GM18526 (cell line): ENCODE measurements around the gene ZFR2.

ENCODE experiments used
- POLR2A ChIP-seq: IDR thresholded peaks from 3 replicates; pipeline ENCODE4 v1.6.1; 2011; ENCODE audit not compliant: insufficient read length; ENCODE audit errors: extremely low read depth

Gene ZFR2

GRCh38 chr19:3851254-3852176 lies 17.3 kb downstream of the ZFR2 start:
- TF ChIP-seq POLR2A: no peak

DNA sequence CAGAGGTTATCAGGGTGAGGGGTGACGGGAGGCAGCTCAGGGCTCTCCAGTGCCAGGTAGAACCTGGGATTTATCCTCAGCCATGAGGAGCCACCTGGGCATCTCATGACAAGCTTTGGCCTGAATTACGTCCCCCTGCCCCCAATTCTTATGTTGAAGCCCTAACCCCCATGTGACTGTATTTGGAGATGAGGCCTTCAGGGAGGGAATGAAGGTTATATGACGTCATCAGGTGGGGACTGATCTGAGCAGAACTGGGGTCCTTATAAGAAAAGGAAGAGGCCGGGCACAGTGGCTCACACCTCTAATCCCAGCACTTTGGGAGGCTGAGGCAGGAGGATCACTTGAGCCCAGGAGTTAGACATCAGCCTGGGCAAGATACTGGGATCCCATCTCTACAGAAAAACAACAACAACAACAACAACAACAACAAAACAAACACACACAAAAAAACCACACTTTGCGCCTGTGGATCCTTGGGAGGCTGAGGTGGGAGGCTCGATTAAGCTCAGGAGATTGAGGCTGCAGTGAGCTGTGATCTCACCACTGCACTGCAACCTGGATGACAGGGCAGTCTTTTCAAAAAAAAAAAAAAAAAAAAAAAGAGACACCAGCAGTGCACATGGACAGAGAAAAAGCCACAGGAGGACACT lies 18.4 kb downstream of the ZFR2 start:
- TF ChIP-seq POLR2A: no peak

GRCh38 chr19:3849787-3850186 lies 19.1 kb downstream of the ZFR2 start:
- no peak for TF ChIP-seq POLR2A

- no peak for TF ChIP-seq POLR2A
Measured at GRCh38 chr19:3849092-3849491, 19.7 kb downstream of the ZFR2 start.

- TF ChIP-seq POLR2A: no peak
Measured at GRCh38 chr19:3844596-3844995, 24.2 kb downstream of the ZFR2 start.

- TF ChIP-seq POLR2A: no peak
Measured at GRCh38 chr19:3842948-3843347, 25.9 kb downstream of the ZFR2 start.

DNA sequence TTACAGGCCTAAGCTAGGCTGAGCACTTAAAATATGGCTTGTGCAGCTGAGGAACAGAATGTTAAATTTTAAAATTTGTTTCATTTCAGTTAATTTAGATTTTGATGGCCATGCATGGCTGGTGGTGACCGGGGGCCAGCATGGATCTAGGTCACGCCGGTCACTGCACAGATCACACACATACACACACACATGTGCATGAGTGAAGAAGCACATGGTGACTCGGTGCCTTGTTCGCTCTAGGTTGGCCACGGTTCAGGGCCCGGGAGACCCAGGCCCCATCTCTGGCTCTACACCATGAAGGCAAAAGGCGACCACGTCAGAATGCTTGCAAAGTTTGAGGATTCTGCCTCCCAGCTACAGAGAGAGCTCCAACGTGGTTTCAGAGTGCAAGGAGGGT lies 28.0 kb downstream of the ZFR2 start:
- TF ChIP-seq POLR2A: no peak

DNA sequence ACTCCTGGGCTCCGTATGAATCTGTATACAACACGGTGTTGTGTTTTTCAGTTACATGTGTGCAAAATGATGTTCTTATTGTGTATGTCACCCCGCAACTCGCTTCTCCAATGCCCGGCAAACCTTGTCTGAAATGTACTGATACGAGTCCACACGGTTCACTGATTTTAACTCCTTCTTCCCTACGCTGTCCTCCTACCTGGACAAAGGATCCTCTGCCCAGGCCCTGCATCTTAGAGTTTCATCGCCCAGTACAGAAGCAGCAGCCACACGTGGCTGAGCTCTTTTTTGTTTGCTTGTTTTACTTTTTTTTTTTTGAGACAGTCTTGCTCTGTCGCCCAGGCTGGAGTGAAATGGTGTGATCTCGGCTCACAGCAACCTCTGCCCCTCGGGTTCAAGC lies 28.9 kb downstream of the ZFR2 start:
- TF ChIP-seq POLR2A: no peak

GRCh38 chr19:3838661-3839060 lies 30.2 kb downstream of the ZFR2 start:
- no peak for TF ChIP-seq POLR2A

DNA sequence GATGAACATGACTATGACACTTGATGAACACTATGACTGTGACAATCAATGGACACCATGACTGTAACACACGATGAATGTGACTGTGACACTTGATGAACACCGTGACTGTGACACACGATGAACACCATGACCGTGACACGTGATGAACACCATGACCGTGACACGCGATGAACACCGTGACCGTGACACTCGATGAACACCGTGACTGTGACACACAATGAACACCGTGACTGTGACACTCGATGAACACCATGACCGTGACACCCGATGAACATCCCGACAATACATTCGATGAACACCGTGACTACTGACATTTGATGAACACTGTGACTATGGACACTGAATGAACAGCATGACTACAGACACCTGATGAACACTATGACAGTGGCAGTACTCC lies 30.9 kb downstream of the ZFR2 start:
- TF ChIP-seq POLR2A: no peak

- no peak for TF ChIP-seq POLR2A
Measured at GRCh38 chr19:3837332-3837731, 31.5 kb downstream of the ZFR2 start.

DNA sequence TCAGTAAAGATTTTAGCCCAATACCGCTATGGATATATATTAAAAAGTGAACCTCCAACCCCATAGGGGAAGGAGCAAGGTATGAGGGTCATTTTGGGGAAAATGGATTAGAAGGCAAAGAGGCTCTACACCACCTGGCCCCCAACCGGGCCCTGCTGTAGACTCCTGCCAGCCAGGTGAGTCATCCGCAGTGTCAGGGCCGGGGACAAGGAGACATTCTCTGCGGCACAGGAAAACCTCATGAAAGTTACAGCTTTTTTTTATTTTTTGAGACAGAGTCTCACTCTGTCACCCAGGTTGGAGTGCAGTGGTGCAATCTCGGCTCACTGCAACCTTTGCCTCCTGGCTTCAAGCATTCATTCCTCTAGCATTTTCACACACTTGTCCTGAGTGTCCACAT lies 32.0 kb downstream of the ZFR2 start:
- no peak for TF ChIP-seq POLR2A

- no peak for TF ChIP-seq POLR2A
Measured at GRCh38 chr19:3835055-3835435, 33.8 kb downstream of the ZFR2 start.

- TF ChIP-seq POLR2A: no peak
Measured at GRCh38 chr19:3834349-3835054, 34.3 kb downstream of the ZFR2 start.

- TF ChIP-seq POLR2A: no peak
Measured at GRCh38 chr19:3833578-3834348, 35.1 kb downstream of the ZFR2 start.

GRCh38 chr19:3832001-3832400 lies 36.8 kb downstream of the ZFR2 start:
- TF ChIP-seq POLR2A: no peak

DNA sequence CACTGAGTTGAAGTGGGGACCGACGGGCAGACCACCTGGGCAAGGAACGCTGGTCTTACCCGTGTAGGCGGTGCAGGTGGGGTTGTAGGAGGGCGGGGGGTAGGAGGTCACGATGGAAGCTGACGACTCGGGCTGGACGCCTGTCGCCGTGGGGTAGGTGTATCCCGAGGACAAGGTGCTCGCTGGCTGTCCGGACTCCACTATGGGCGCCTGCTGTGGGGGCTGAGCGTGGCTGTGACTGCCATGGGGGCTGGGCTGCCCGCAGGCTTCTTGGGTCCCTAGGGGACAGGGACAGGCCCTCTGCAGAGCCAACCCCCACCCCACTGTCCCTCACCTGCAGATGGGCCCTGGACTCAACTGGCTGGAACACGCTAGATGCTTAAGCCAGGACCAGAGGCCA lies 37.2 kb downstream of the ZFR2 start:
- no peak for TF ChIP-seq POLR2A
